AG09309 (cell line): ENCODE results near the gene MSH3.

Experiments
- DNase-seq: peaks from one replicate; pipeline ENCODE4 v3.0.0-alpha.2; 2010; ENCODE audit warnings: low read depth
- H3K4me3 ChIP-seq: 2 replicates; pipeline ENCODE4 v1.5.1; 2011; ENCODE audit warnings: mild to moderate bottlenecking, low read depth, low read length, moderate library complexity; ENCODE audit not compliant: control insufficient read depth
- TF ChIP-seq, protein P1 (sequence below): IDR thresholded peaks from 2 replicates; pipeline ENCODE4 v1.5.1; 2011; ENCODE audit warnings: mild to moderate bottlenecking, low read depth, low read length, inconsistent platforms; ENCODE audit not compliant: insufficient read depth, control insufficient read depth; ENCODE audit errors: missing control alignments

The MSH3 gene

DNA sequence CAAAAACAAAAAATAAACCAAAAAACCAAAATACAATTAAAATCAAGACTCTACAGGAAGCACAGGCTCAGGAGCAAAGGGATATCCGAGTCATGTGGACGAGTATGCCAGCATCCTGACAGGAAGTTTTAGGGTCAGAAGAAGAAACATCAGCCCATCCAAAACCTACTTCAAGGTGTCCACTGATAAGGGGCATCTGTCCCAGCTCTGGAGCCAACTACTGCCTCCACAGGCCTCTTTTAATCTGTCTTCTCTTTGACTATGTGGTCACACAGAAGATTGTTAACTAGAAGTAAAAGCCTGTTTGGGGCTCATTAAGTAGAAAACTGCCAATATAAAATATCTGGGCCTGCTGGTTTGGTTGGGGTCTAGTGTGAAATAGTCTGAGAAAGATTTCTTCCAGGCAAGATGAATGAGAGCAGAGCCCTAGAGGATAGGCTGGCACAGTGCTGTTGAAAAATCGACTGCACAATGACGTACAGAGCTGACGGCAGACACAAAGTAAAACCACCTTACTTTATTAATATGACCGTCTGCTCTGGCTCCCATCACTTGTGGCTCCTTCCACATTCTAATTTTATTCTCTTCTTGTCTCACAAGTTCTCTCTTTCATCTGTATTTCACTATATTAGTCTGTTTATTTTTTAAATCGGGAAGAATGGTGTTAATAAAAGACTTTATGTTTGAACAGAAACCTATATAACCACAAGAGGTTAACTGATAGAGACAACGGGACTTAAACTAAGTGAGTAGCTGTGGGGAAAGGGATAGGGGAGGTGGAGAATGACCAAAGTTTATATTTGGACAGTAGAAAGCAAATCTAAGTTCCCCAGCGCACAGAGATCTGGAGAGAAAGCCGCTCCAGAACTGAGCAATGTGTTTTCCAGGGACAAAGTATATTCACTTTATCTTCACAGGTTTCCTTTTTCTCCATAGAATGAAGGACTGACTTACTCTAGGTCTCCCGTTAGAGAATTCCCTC is 22.9 kb upstream of the MSH3 start:
- no peak overlapping the region for H3K4me3 ChIP-seq
- TF ChIP-seq, protein P1, sequence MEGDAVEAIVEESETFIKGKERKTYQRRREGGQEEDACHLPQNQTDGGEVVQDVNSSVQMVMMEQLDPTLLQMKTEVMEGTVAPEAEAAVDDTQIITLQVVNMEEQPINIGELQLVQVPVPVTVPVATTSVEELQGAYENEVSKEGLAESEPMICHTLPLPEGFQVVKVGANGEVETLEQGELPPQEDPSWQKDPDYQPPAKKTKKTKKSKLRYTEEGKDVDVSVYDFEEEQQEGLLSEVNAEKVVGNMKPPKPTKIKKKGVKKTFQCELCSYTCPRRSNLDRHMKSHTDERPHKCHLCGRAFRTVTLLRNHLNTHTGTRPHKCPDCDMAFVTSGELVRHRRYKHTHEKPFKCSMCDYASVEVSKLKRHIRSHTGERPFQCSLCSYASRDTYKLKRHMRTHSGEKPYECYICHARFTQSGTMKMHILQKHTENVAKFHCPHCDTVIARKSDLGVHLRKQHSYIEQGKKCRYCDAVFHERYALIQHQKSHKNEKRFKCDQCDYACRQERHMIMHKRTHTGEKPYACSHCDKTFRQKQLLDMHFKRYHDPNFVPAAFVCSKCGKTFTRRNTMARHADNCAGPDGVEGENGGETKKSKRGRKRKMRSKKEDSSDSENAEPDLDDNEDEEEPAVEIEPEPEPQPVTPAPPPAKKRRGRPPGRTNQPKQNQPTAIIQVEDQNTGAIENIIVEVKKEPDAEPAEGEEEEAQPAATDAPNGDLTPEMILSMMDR = no peak
- DNase-seq = no peak

DNA sequence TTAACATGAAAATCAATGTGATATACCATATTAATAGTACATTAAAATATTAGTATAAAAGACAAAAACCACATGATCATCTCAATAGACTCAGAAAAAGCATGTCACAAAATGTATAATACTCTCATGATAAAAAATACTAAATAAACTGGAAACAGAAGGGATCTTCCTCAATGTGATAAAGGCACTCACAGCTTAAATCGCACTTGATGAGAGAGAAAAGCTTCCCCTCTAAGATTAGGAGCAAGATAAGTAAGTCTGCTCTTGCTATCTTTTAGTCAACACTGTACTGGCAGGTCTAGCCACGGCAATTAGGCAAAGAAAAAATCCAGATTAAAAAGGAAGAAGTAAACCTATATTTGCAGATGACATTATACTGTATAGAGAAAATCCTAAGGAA is 21.8 kb upstream of the MSH3 start:
- DNase-seq = no peak
- H3K4me3 ChIP-seq = no peak overlapping the region
- TF ChIP-seq, protein P1 = no peak

- no peak for DNase-seq
- H3K4me3 ChIP-seq = no peak overlapping the region
- TF ChIP-seq, protein P1 = no peak
Measured at GRCh38 chr5:80634193-80634592, 20.3 kb upstream of the MSH3 start.

- no peak for DNase-seq
- TF ChIP-seq, protein P1 = no peak
Measured at GRCh38 chr5:80641353-80641752, 13.1 kb upstream of the MSH3 start.

DNA sequence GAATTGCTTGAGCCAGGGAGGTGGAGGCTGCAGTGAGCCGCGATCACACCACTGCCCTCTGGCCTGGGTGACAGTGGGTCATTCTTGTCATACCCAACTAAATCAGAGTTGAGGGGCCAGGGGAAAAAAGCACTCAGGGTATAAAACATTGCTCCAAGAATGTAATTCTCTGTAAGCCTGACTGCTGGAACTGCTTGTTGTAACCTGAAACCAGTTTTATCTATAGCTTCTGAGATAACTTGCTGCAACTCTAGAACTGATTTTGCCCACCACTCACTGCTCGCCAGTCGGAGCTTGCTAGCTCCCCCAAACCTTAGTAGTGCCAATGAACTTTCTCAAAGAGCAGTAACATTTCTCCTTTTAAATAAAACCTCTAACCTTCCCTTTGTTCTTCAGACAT is 9.6 kb upstream of the MSH3 start:
- TF ChIP-seq, protein P1 = no peak
- DNase-seq = no peak
- no peak overlapping the region for H3K4me3 ChIP-seq

More at GRCh38 chr5:80641353-80641752, 13.1 kb upstream of the MSH3 start:
- H3K4me3 ChIP-seq = no peak overlapping the region

DNA sequence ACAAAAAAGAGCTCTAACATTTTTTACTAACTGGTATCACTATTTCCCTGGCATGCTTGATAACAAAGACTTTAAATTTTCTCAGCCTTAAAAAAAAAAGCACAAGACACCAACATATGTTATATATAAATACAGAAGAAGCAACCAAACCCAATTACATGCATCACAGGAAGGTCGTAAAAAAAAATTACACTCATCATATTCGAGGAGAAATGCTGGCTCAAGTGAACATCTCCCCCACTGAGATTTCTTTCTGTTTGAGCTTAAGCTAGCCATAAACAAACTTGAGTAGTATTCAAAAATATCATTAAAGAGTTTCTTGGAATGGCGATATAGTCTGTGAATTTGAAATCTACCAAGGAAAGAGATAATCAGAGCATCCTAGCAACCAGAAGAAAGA is 7.5 kb upstream of the MSH3 start:
- DNase-seq = no peak
- no peak overlapping the region for H3K4me3 ChIP-seq
- TF ChIP-seq, protein P1 = no peak
